Renal pelvis (tissue), 4 donors: ENCODE results near the gene DOCK11. TPM values are rescaled to one million over a fixed set of nuclear protein-coding genes. Genes with fewer than 3 reads are reported as not detected.

Experiments
- DNase-seq: peaks from one replicate; pipeline ENCODE4 v3.0.0-alpha.2; 2013
- polyA plus RNA-seq, 3 donors: library from polyadenylated mRNA; unstranded; fragments of 120-200 nt; gene quantifications; one replicate each; pipeline ENCODE4 v1.2.1, GENCODE V29; 2013; ENCODE audit not compliant: insufficient read length in 3 of 3

DOCK11 gene
- polyA plus RNA-seq, 3 donors, result 18.8 to 22.1 (median 19.4) TPM

DNA sequence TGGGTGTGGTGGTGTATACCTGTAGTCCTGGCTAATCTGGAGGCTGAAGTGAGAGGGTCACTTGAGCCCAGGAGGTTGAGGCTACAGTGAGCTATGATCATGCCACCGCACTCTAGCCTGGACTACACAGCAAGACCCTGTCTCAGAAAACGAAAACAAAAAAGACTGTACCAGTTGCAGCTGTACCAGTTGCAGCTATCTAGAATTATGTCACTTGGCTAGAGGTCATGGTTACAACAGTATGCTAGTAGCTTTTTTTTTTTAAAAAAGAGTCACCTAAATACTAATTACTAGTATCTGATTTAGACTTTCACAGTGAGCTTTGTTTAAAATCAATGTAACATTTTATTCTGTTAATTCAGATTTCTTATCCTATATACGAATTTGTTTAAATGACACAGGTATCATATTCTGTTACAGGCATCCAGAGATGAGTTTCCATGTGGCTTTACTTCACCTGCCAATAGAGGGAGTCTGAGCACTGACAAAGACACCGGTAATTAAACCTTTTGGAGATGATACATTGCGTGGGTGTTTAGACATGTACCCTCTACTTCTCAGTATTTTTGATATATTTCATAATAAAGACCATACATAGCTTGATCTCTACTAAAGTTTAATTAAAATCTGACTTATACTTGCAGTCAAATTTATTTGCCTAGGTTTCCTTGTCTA lies 131.6 kb downstream of the DOCK11 start:
- no peak for DNase-seq

DNA sequence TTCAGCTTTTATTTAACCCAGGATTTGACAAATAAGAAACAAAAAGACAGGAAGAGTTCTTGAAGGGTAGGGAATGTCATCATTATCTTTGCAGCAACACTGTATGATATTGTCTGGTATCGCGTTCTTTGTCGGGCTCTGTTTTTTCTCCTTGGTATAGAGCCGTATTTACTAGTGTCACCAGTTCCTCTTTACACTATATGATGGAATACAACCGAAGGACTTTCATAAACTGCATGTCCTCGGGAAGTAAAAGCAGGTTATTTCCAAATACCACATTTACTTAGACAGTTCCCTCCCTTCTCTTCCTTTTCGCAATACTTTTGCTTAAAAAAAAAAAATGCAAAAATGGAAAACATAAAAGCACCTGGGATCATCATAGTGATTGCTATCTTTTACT lies 135.2 kb downstream of the DOCK11 start:
- no peak for DNase-seq

DNA sequence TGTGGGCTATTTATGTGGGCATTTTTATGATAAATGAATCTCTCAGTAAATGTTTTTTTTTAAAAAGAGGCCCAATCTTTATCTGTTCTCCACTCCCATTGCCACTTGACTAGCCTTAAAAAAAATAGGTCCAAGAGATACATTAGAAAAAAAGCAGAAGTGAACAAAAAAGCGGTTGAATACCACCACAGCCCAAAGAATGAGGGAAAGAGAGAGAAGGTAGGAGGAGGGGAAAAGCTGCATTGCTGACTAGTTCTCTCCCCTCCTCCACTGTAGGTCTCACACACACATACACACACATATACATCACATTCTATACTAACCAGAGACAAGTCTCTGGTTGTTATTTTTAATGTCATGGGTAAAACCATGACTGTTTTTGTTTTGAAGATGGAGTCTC lies 136.0 kb downstream of the DOCK11 start:
- no peak for DNase-seq

DNA sequence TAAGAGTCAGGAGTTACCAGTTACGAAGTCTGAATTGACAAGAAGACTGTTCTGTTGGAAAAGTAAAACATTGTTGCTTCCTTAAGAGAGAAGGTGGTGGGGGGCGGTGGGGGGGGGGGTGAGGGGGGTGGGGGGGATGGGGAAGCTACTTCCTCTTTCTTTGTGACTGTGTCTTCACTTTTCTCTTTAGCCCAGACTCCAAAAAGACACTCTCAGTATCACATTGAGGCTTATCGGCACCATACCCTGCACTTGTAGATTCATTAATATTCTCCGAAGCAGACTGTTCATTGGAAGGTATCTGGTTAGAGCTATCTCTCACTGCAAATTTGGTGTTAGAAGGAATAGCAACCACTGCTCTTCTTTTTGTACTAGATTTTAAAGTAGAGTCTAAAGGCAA lies 137.2 kb downstream of the DOCK11 start:
- no peak for DNase-seq

DNA sequence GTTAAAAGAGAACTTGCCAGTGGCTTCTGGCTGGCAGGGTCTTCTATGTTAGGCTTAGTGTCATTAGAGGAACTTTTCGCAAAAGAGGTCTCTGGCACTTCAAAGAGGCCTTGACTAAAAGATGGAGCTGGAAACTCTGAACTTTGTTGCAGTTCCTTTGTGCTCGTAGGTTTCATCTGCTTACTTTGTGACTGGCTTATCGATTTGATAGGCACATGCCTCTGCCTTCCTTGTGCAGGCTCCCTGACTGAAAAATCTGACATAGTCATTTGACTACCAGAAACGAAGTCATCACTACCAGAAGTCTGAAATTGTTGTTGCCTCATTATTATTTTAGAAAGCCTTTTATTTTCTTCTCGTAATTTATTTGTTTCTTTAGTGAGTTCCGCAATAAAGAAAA lies 137.9 kb downstream of the DOCK11 start:
- no peak for DNase-seq

DNA sequence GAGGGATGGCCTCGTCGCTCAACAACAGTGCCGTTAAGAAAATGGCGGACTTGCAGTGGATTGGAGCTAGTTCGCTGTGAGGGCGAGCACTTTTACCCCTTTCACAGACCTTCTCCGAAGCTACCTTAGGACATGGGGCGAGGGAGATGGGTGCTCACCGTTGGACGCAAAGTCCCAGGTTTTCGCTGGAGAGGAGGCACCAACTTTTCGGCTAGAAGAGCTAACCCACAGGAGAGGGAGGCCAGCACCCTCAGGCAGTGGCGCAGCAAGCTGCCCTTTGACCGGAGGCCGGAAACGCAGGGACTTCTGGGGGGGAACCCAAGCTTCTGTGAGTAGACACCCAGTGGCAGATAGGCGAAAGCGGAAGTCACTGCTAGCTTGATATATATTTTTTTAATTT lies 138.7 kb downstream of the DOCK11 start:
- DNase-seq, result no peak

DNA sequence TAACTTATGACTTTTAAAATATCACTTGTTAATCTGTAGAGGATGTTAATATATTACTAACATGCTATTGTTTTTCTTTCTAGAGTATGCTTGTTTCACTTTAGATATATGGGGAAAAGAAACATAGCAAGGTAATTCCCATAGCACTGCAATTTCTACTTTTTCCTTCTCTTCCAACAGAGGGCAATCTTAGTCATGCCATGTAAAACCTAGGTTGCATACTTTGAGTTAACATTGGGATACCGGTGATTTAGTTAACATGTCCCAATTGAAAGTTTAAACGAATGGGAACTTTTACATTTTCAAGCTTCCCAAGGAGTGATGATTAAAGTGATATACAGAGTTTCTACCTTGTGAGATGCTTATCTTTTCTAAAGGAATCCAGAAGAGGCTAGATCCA lies 142.4 kb downstream of the DOCK11 start:
- no peak for DNase-seq

DNA sequence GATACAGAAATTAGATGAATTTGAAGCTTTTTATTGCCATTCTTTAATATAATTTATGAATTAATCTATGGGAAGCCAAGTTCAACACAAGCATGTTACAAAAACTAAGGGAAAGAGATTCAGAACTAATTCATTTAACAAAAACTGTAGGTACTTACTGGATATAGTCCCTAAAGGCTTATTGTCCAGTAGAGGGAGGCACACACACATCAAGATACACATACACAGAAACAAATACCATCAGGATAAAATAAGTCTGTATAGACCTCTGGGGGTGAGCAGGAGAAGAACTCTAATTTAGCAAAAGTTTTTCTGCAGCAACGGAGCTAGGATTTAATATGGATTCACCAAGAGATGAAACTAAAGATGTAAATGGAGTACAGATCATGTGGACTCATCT lies 148.8 kb downstream of the DOCK11 start:
- DNase-seq, result peak; percentile 28

DNA sequence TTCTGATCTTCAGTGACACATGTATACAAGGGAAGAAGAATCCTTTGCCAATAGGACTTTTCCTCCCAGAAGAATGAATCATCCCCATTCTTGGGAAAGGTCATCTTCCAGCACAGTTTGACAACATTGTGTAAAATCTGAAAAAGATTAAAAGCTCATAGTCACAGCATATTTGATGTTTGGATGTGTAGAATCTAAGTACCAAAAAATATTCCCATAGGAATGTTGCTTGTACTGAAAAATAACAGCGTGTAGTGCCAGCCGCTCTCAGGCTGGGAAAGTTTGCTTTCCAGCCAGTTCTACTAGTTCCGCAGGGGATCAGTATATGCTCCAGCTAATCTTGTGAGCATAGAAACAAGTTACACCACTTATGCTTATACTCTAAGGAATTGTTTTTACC lies 157.1 kb downstream of the DOCK11 start:
- no peak for DNase-seq

DNA sequence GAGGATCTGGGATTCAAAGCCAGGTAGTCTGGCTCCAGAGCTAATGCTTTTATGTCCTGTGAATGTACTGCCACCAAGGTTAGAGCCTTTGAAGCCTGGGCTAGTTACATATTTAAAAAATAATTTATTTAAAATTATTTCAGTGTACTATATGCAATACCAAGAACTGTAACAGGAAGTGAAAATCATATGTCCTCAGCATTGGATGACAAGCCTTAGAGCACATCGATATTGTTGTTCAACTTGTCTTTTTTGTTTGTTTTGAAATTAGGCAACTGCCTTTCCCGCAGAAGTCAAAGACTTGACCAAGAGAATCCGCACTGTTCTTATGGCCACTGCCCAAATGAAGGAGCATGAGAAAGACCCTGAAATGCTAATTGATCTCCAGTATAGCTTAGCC lies 158.7 kb downstream of the DOCK11 start:
- no peak for DNase-seq

DNA sequence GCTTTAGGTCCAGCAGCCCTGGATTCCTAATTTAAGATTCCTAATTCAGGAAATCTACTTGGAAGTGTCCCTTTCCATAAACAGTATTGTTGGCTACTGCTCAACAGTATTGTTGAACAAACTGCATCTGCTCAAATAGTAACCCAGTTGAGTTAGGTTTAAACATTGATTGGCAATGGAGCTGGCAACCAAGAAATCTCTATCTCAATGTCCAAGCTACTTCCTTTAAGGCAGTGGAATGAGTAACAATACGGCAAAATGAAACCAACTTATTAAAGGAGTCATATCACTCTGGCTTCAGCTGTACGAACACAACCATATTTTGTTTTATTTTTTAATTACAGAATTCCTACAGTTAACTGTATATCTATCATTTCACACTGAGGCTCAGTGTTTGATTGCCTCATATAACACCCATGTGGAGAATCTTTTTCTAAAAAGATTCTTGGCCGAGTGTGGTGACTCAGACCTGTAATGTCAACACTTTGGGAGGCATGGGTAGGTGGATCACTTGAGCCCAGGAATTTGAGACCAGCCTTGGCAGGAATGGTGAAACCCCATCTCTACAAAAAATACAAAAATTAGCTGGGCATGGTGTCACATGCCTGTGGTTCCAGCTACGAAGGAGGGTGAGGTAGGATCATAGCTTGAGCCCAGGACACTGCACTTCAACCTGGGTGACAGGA lies 160.1 kb downstream of the DOCK11 start:
- DNase-seq, result no peak

DNA sequence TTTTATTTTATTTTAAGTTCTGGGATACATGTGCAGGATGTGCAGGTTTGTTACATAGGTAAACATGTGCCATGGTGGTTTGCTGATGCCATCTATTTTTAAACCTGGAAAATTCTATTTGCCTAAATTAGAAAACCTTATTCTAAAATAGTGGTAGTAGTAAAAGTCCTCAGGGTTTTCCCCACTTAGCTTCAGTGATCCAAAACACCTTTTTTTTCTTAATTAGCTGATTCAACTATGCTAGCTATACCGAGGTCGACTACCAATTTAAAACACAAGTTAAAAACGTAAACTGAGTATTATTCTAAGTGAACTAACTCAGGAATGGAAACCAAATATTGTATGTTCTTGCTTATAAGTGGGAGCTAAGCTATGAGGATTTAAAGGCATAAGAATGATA lies 161.8 kb downstream of the DOCK11 start:
- DNase-seq, result no peak

DNA sequence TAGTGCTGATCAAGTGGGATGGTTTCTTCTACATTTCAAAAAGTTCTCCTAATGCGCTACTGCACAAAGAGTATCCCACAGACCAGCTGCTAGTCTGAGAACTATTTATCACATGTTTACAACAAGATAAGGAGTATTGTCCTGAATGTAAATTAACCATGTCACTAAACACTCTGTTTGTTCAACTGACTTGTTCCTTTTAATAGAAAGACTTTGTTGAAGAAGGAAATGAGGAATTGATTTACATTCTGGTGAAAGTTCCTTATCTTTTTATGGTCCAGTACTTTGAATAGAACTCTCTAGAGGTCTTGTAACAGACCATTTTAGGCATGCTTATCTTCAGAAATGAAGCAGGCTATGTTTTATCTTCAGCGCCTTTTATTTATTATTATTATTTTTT lies 164.5 kb downstream of the DOCK11 start:
- DNase-seq, result peak; percentile 16

DNA sequence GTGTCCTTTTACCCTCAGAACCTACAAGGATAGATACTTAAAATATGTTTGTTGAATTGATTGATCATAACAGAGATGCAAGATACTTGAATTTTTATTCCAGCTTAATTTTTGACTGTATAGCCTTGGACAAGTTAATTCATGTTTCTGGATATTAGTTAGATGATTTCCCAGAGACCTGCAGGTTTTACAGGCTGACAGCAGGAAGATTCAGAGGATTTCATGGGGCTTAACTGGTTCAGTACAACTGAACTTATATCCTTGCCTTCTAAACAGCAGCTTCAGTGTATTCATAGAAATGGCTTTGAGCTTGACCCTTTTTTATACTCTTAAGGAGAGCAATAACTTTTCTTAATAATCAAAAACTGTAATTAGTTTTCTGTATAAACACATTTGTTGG lies 169.6 kb downstream of the DOCK11 start:
- DNase-seq, result no peak

DNA sequence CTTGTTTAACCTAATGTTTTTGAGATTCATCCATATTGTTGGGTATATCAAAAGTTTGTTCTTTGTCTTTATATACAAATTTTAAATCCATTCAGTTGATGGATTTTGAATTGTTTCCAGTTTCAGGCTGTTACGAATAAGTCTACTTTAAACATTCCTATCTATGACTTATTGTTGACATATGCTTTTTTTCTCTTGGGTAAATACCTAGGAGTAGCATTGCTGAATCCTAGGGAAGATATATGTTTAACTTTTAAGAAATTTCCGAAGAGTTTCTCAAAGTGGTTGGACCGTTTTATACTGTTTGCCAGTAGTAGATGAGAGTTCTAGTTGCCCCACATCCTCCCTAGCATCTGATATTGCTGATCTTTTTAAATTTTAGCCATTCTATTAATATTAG lies 170.9 kb downstream of the DOCK11 start:
- DNase-seq, result no peak

DNA sequence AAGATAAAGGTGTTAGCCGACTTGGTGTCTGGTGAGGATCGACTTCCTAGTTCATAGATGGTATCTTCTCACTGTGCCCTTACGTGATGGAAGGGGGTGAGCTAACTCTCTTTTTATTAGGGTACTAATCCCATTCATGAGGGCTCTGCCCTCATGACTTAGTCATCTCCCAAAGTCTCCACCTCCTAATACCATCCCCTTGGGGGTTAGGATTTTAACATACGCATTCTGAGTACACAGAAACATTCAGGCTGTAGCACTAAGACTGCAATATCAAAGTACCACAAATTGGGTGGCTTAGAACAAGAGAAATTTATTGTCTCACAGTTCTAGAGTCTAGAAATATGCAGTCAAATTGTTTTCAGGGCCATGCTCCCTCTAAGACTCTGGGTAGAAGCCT lies 173.8 kb downstream of the DOCK11 start:
- no peak for DNase-seq

DNA sequence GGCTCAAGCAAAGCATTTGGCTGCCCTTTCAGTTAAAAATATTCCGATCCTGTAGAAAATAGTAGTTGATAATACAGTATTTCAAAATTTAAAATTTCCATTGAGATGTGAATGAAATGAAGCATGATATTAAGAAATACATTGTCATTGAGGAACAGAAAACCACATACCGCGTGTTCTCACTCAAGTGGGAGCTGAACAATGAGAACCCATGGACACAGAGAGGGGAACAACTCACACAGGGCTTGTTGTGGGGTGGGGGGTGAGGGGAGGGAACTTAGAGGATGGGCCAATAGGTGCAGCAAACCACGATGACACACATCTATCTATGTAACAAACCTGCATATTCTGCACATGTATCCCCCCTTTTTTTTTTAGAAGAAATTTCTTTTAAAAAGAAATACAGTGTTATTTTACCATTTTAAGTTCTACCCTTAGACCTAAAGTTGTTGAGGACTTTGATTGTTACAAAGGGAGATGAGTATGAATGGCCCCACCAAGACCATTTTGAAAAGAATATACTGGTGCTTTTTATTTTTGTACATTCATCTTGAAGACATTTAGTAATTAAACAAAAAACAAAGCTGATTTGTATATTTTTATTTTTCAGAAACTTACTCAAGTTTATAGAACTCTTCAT lies 179.8 kb downstream of the DOCK11 start:
- no peak for DNase-seq

DNA sequence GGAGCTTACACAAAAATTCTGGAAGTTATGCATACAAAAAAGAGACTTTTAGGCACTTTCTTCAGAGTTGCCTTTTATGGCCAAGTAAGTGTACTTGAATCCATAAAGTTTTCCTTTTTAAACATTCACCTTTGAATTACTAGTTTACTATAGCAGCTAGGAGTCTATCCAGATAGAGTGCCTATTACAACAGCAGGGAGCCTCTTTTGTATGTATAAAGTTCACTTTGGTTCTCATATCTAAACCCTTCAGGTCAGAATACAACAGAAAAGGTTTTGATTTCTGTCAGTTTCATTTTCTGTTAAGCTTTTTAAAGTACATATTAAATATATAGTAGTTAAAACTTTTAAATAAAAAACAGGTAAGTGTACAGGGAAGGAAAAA lies 180.3 kb downstream of the DOCK11 start:
- no peak for DNase-seq

DNA sequence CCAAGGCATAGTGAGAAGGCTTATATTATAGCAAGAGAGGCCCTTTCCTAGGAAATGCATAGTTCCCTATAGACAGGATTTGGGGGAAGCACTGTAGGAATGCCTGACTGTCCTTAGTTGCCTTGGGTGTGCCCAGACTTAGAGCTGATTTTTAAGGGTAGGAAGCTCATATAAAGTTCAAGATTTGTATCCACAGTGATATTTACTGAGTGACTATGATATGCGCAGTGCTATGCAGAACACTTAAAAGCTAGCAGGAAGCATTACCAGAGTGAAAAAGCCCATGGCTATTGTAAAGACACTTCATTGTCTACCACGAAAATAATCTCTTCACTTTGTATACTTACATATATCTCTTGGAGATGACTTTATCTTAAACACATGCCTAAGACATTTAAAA lies 181.7 kb downstream of the DOCK11 start:
- DNase-seq, result no peak

DNA sequence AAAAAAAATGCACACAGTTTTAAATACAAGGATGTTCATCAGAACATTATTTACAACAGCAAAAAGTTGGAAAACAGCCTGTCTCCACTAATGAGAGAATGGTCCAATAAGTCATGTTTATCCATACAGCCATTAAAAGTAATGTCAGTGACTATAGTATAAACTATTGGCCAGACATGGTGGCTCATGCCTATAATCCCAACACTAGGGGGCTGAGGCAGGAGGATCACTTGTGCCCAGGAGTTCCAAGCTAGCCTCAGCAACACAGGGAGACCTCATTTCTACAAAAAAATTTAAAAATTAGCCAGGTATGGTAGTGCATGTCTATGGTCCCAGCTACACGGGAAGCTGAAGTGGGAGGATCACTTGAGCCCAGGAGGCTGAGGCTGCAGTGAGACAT lies 183.7 kb downstream of the DOCK11 start:
- DNase-seq, result no peak

DNA sequence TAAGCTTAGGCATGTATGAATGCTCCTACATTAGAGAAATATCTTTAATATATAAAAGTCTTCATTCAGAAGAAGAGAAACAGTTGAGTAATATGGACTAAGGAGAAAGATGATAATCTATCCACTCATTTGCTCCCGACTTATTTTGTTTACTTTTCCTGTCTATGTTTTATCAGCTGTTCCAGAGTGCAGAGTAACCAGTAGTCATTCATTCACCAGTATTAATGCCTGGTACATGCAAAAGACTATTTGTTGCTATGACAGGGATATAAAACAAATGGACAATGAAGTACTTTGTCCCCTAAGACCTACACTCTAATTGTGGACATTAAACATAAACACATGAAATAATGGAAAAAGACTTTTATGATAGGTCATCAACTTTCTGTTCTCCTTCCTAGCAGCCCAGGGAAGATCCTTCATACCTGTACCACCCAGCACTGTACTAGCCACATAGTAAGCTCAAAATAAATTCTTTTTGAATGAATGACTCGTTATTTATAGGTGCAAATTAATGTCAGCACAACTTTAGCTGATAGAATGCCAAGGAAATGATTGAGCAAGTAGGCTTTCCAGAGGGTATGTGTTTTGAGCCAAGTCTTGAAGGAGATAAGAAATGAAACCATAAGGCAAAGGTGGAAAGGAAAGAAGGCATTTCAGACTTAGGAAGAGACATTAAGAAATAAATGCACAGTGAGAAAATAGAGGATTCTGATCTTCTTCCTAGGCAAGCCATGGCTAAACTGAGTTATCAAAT lies 186.8 kb downstream of the DOCK11 start:
- no peak for DNase-seq

DNA sequence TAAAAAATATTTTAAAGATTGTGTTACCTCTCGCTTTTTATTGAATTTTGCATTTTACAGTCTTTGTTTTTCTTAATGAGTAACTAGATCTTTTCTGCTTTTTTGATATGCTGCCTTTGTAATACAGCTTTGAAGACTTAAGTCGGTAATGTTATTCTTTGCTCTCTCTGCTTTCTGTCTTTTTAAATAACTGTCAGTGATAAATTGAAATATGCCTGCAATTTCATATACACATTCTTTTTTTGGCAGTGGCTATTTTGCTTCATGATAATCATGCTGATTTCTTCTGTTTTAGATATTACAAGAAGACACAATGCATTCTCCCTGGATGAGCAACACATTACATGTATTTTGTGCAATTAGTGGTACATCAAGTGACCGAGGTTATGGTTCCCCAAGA lies 189.8 kb downstream of the DOCK11 start:
- DNase-seq, result no peak

DNA sequence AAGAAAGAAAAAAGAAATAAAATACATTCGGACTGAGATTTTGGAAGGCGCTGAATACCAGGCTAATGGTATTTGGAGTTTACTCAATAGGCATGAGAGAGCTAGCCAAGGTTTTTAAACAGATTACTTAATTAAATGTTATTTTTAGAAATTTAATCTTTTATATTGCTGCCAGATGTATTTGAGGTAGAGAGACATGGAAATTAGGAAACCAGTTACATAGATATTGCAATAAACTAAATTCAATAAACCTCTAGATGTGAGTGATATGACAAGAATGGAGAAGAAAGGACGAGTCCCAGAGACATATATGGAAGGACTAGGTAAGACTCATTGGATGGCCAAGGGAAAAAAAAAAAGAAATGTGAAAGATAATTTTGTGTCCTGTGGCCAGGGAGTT lies 193.3 kb downstream of the DOCK11 start:
- DNase-seq, result no peak
